ENCODE results near the gene DPP10. TPM values are rescaled to one million over a fixed set of nuclear protein-coding genes. Genes with fewer than 3 reads are reported as not detected.

The DPP10 gene
- total RNA-seq, 1 experiment from 2014 or later: not detected

GRCh38 chr2:114727012-114727411, 284.6 kb downstream of the DPP10 start:
- TF ChIP-seq EZH2 (IDR thresholded peaks at IDR 0.05; ENCODE audit: low read length, unreplicated experiment) (no peak), EZH2phosphoT487 (IDR thresholded peaks at IDR 0.05; ENCODE audit: borderline replicate concordance, low read length) (no peak)
- TF ChIP-seq, protein P1, sequence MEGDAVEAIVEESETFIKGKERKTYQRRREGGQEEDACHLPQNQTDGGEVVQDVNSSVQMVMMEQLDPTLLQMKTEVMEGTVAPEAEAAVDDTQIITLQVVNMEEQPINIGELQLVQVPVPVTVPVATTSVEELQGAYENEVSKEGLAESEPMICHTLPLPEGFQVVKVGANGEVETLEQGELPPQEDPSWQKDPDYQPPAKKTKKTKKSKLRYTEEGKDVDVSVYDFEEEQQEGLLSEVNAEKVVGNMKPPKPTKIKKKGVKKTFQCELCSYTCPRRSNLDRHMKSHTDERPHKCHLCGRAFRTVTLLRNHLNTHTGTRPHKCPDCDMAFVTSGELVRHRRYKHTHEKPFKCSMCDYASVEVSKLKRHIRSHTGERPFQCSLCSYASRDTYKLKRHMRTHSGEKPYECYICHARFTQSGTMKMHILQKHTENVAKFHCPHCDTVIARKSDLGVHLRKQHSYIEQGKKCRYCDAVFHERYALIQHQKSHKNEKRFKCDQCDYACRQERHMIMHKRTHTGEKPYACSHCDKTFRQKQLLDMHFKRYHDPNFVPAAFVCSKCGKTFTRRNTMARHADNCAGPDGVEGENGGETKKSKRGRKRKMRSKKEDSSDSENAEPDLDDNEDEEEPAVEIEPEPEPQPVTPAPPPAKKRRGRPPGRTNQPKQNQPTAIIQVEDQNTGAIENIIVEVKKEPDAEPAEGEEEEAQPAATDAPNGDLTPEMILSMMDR (conservative IDR thresholded peaks at IDR 0.05; ENCODE audit: low read depth, low read length): no peak
- Histone ChIP-seq H3K4me1 (ENCODE audit: insufficient read depth, low read length) (no peaks in the 10 kb centered on the region), H3K9me2 (replicated peaks; ENCODE audit: low read length) (no peaks in the 10 kb centered on the region), H3K36me3 (ENCODE audit: low read depth, low read length) (no peaks in the 10 kb centered on the region), H3K9ac (ENCODE audit: low read length) (no peak overlapping the region), H3K4me2 (ENCODE audit: low read length) (no peak overlapping the region), H2AFZ (ENCODE audit: low read length) (no peak overlapping the region), H3K4me3 (ENCODE audit: low read length) (no peak overlapping the region), H3K9me3 (ENCODE audit: low read length) (no peaks in the 10 kb centered on the region), H3K27ac (ENCODE audit: low read length) (no peak overlapping the region), H3K27me3 (ENCODE audit: low read length) (0 out of 2 replicates have a peak, but pooled peaks cover 4% of the 10 kb centered on the region), H4K20me1 (ENCODE audit: low read length) (no peaks in the 10 kb centered on the region), H3F3A (ENCODE audit: low read length, unreplicated experiment) (no peaks in the 10 kb centered on the region), H3K79me2 (ENCODE audit: low read length) (no peaks in the 10 kb centered on the region)
- CTCF ChIA-PET: no interaction called here
- intact Hi-C loops (cut with micrococcal nuclease): no loop called here
- ATAC-seq (no peak), DNase-seq (no peak)
- BruUV-seq (replicated peaks): no TSS peak
- POLR2A ChIA-PET (ENCODE audit: unreplicated experiment): no interaction called here

DNA sequence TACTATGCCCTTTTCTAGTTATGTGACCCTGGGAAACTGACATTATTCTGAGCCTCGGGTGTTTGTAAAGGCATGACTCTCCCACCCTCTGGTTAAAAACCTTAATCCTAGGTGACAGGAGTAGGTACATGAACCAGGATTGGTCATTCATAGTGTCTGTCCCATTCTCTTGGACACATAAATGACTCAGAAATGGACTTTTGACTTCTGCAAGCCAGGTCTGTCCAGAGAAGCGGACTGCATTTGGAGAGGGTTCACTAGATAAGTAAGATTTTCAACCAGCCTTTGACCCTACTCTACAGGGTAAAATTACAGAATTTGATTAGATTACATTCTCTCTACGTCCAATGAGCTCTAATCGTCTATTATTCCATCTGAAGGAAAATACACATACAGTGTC, 285.9 kb downstream of the DPP10 start:
- H3K9ac ChIP-seq (ENCODE audit: low read length): no peak overlapping the region
- CTCF ChIA-PET: no interaction called here
- no peaks in the 10 kb centered on the region for H3K36me3 ChIP-seq (ENCODE audit: low read depth, low read length)
- no peaks in the 10 kb centered on the region for H3K9me2 ChIP-seq (replicated peaks; ENCODE audit: low read length)
- DNase-seq (no peak), ATAC-seq (no peak)
- no peak overlapping the region for H3K4me3 ChIP-seq (ENCODE audit: low read length)
- POLR2A ChIA-PET (ENCODE audit: unreplicated experiment): no interaction called here
- intact Hi-C loops (cut with micrococcal nuclease): no loop called here
- no peaks in the 10 kb centered on the region for H3F3A ChIP-seq (ENCODE audit: low read length, unreplicated experiment)
- no peaks in the 10 kb centered on the region for H3K79me2 ChIP-seq (ENCODE audit: low read length)
- no peaks in the 10 kb centered on the region for H4K20me1 ChIP-seq (ENCODE audit: low read length)
- no peaks in the 10 kb centered on the region for H3K9me3 ChIP-seq (ENCODE audit: low read length)
- no TSS peak for BruUV-seq (replicated peaks)
- H3K27me3 ChIP-seq (ENCODE audit: low read length): 0 out of 2 replicates have a peak, but pooled peaks cover 4% of the 10 kb centered on the region
- TF ChIP-seq, protein P1 (conservative IDR thresholded peaks at IDR 0.05; ENCODE audit: low read depth, low read length): no peak
- TF ChIP-seq EZH2 (IDR thresholded peaks at IDR 0.05; ENCODE audit: low read length, unreplicated experiment) (no peak), EZH2phosphoT487 (IDR thresholded peaks at IDR 0.05; ENCODE audit: borderline replicate concordance, low read length) (no peak)
- H3K4me2 ChIP-seq (ENCODE audit: low read length): no peak overlapping the region
- no peak overlapping the region for H3K27ac ChIP-seq (ENCODE audit: low read length)
- H3K4me1 ChIP-seq (ENCODE audit: insufficient read depth, low read length): no peaks in the 10 kb centered on the region
- no peak overlapping the region for H2AFZ ChIP-seq (ENCODE audit: low read length)

DNA sequence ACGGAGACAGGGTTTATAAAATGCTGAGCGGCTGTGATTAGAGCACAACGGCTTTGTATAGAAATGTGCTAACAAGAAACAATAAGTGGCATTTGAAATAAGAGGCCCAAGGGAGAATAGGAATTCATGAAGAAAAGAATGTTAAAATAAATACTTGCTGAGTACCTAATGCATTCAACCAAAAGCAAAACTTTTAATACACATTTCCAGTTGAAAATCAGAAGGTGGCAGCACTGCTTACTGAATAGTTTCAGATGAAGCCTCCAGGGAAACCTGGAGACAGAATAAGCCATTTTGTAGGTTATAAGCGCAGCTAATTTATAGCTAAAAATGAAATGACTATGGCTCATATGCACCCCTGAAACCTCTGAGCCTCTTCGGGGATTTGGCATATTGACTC, 286.6 kb downstream of the DPP10 start:
- Histone ChIP-seq H2AFZ (ENCODE audit: low read length) (no peak overlapping the region), H3K4me3 (ENCODE audit: low read length) (no peak overlapping the region), H3K4me2 (ENCODE audit: low read length) (no peak overlapping the region), H3K4me1 (ENCODE audit: insufficient read depth, low read length) (no peaks in the 10 kb centered on the region), H3K79me2 (ENCODE audit: low read length) (no peaks in the 10 kb centered on the region), H3K27me3 (ENCODE audit: low read length) (0 out of 2 replicates have a peak, but pooled peaks cover 4% of the 10 kb centered on the region), H3K27ac (ENCODE audit: low read length) (no peak overlapping the region), H3K9ac (ENCODE audit: low read length) (no peak overlapping the region), H3F3A (ENCODE audit: low read length, unreplicated experiment) (no peaks in the 10 kb centered on the region), H3K9me3 (ENCODE audit: low read length) (no peaks in the 10 kb centered on the region), H4K20me1 (ENCODE audit: low read length) (no peaks in the 10 kb centered on the region), H3K36me3 (ENCODE audit: low read depth, low read length) (no peaks in the 10 kb centered on the region), H3K9me2 (replicated peaks; ENCODE audit: low read length) (no peaks in the 10 kb centered on the region)
- intact Hi-C loops (cut with micrococcal nuclease): no loop called here
- ATAC-seq (no peak), DNase-seq (peak; percentile 36)
- no peak for TF ChIP-seq EZH2phosphoT487 (IDR thresholded peaks at IDR 0.05; ENCODE audit: borderline replicate concordance, low read length)
- no peak for TF ChIP-seq EZH2 (IDR thresholded peaks at IDR 0.05; ENCODE audit: low read length, unreplicated experiment)
- TF ChIP-seq, protein P1 (conservative IDR thresholded peaks at IDR 0.05; ENCODE audit: low read depth, low read length): peak; percentile 59
- BruUV-seq (replicated peaks): no TSS peak
- POLR2A ChIA-PET (ENCODE audit: unreplicated experiment): no interaction called here
- CTCF ChIA-PET: no interaction called here

Measured in PC-3 (cell line).